ENCODE measurements around the gene MFSD11. TPM values are rescaled to one million over a fixed set of nuclear protein-coding genes. Genes with fewer than 3 reads are reported as not detected.
"Not testable (repeated sequence)": the region's sequence is repeated elsewhere in the genome, so short reads cannot be mapped to it uniquely, and the experiment has no call there.

Gene MFSD11
- total and polyA plus RNA-seq, 9 donors: 9.6 to 26.2 (median 19.6) TPM

DNA sequence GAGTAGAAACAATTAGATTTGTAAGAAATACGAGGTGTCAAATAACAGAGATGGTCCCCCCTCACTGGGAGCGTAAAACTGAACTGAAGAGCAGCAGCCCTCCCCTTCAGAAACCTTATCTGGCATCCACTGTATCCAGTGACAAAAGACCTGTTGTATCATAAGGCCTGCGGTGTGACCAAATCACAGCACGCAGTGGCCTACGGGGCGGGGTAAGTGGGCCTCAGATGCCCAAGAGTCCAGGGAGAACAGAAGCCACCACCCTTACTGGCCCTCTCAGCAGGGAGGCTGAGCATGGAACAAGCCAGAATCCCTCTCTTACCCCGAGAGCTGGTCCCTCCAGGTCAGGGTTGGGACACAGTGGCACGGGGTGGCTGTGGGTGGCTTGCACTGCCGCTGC is 17.0 kb upstream of the MFSD11 start:
- H3K36me3 ChIP-seq: no peaks in the 10 kb centered on the region
- no peak for DNase-seq
- H3K27me3 ChIP-seq: no peaks in the 10 kb centered on the region
- peaks cover 3% of the 10 kb centered on the region for H3K4me1 ChIP-seq (ENCODE audit: insufficient read depth)
- intact Hi-C loops (cut with DNase I): loop anchor here in 2 of 4 donors (5.0 to 10.0 kb wide), 2 partner anchors 34 to 46 kb away; no protein-coding TSS in a partner anchor
- H3K27ac ChIP-seq: no peak overlapping the region
- WGBS, 3 donors: 87 to 92% (median 87%) methylated on average over 9 of the region's 9 CpGs
- no peak overlapping the region for H3K4me3 ChIP-seq
- no peaks in the 10 kb centered on the region for H3K9me3 ChIP-seq
- TF ChIP-seq EP300 (IDR thresholded peaks at IDR 0.05) (no peak), POLR2A (IDR thresholded peaks at IDR 0.05) (no peak)
- TF ChIP-seq, protein P1, sequence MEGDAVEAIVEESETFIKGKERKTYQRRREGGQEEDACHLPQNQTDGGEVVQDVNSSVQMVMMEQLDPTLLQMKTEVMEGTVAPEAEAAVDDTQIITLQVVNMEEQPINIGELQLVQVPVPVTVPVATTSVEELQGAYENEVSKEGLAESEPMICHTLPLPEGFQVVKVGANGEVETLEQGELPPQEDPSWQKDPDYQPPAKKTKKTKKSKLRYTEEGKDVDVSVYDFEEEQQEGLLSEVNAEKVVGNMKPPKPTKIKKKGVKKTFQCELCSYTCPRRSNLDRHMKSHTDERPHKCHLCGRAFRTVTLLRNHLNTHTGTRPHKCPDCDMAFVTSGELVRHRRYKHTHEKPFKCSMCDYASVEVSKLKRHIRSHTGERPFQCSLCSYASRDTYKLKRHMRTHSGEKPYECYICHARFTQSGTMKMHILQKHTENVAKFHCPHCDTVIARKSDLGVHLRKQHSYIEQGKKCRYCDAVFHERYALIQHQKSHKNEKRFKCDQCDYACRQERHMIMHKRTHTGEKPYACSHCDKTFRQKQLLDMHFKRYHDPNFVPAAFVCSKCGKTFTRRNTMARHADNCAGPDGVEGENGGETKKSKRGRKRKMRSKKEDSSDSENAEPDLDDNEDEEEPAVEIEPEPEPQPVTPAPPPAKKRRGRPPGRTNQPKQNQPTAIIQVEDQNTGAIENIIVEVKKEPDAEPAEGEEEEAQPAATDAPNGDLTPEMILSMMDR (IDR thresholded peaks at IDR 0.05): no peak

- TF ChIP-seq POLR2A (IDR thresholded peaks at IDR 0.05) (no peak), EP300 (IDR thresholded peaks at IDR 0.05) (no peak)
- TF ChIP-seq, protein P1 (IDR thresholded peaks at IDR 0.05): no peak
- no peak overlapping the region for H3K4me3 ChIP-seq
- DNase-seq: no peak
- peaks cover 3% of the 10 kb centered on the region for H3K4me1 ChIP-seq (ENCODE audit: insufficient read depth)
- WGBS, 3 donors: 60 to 78% (median 66%) methylated on average over 10 of the region's 10 CpGs
- H3K27ac ChIP-seq: no peak overlapping the region
- no peaks in the 10 kb centered on the region for H3K9me3 ChIP-seq
- H3K36me3 ChIP-seq: no peaks in the 10 kb centered on the region
- no peaks in the 10 kb centered on the region for H3K27me3 ChIP-seq
- intact Hi-C loops (cut with DNase I): loop anchor here in 2 of 4 donors (5.0 to 10.0 kb wide), 2 partner anchors 34 to 47 kb away; no protein-coding TSS in a partner anchor
Observed at GRCh38 chr17:76721463-76721862, 16.5 kb upstream of the MFSD11 start.

DNA sequence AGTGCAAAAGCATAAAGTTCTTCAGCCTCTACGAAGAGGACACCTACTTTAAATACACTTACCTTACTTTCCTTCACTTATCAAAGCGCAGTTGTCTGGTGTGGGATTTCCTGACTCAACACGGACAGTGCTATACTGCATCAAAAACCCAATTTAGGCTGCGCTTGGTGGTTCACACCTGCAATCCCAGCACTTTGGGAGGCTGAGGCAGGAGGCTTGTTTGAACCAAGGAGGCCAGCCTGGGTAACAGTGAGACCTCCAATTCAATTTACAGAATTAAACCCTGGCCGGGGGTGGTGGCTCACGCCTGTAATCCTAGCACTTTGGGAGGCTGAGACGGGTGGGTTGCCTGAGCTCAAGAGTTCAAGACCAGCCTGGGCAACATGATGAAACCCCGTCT is 15.6 kb upstream of the MFSD11 start:
- H3K27ac ChIP-seq: no peak overlapping the region
- peaks cover 3% of the 10 kb centered on the region for H3K4me1 ChIP-seq (ENCODE audit: insufficient read depth)
- 88 to 93% (median 90%) methylated on average over 8 of the region's 8 CpGs for WGBS, 3 donors
- no peak for TF ChIP-seq POLR2A (IDR thresholded peaks at IDR 0.05)
- TF ChIP-seq, protein P1 (IDR thresholded peaks at IDR 0.05): no peak
- no peak for TF ChIP-seq EP300 (IDR thresholded peaks at IDR 0.05)
- no peaks in the 10 kb centered on the region for H3K9me3 ChIP-seq
- no peaks in the 10 kb centered on the region for H3K36me3 ChIP-seq
- no peak overlapping the region for H3K4me3 ChIP-seq
- intact Hi-C loops (cut with DNase I): loop anchor here in 2 of 4 donors (5.0 to 10.0 kb wide), 2 partner anchors 35 to 47 kb away; no protein-coding TSS in a partner anchor
- no peak for DNase-seq
- H3K27me3 ChIP-seq: no peaks in the 10 kb centered on the region

GRCh38 chr17:76722977-76723376 is 14.9 kb upstream of the MFSD11 start:
- H3K9me3 ChIP-seq; H3K4me1 ChIP-seq (ENCODE audit: insufficient read depth); DNase-seq; H3K4me3 ChIP-seq; H3K27me3 ChIP-seq; H3K36me3 ChIP-seq; H3K27ac ChIP-seq: not testable (repeated sequence)
- WGBS, 3 donors: 89 to 94% (median 93%) methylated on average over 8 of the region's 8 CpGs
- intact Hi-C loops (cut with DNase I): loop anchor here in 2 of 4 donors (5.0 to 10.0 kb wide), 2 partner anchors 36 to 48 kb away; no protein-coding TSS in a partner anchor

DNA sequence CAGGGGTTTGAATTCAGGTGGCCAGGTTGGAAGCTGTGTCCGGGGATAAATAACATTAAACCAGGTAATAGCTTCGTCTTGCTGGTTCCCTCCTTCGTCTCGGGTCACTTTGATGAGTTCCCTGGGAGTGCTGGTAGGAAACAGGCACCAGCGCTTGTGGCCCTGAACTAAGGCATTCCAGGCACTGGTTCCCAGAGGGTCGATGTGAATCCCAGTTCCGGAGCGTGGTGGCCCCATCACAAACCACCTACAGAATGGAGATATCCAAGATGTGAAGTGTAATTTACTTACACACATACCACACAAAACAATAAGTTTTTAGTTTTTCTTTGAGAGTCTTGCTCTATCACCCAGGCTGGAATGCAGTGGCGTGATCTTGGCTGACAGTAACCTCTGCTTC is 14.1 kb upstream of the MFSD11 start:
- no peak overlapping the region for H3K4me3 ChIP-seq
- peaks cover 8% of the 10 kb centered on the region for H3K4me1 ChIP-seq (ENCODE audit: insufficient read depth)
- intact Hi-C loops (cut with DNase I): loop anchor here in 2 of 4 donors (5.0 to 10.0 kb wide), 2 partner anchors 37 to 49 kb away; no protein-coding TSS in a partner anchor
- H3K9me3 ChIP-seq: no peaks in the 10 kb centered on the region
- no peaks in the 10 kb centered on the region for H3K36me3 ChIP-seq
- 91 to 93% (median 93%) methylated on average over 9 of the region's 9 CpGs for WGBS, 3 donors
- no peaks in the 10 kb centered on the region for H3K27me3 ChIP-seq
- H3K27ac ChIP-seq: no peak overlapping the region
- DNase-seq: no peak
- TF ChIP-seq, protein P1 (IDR thresholded peaks at IDR 0.05): no peak
- TF ChIP-seq POLR2A (IDR thresholded peaks at IDR 0.05) (no peak), EP300 (IDR thresholded peaks at IDR 0.05) (no peak)
